GM23338 (cell line): ENCODE data around the gene RER1. TPM values are rescaled to one million over a fixed set of nuclear protein-coding genes. Genes with fewer than 3 reads are reported as not detected.

Source experiments
- ATAC-seq: fragments of 200-7000 bp; cut with Tn5 transposase; 3 replicates; pipeline ENCODE4 v1.9.1; 2020
- DNase-seq: peaks from one replicate; pipeline ENCODE4 v3.0.0-alpha.2; 2015; ENCODE audit warnings: low spot score
- H2AFZ ChIP-seq: fragments of 200-600 bp; sonication (generic); 2 replicates; pipeline ENCODE4 v1.8.0; 2016; ENCODE audit warnings: antibody characterized with exemption, mild to moderate bottlenecking, moderate library complexity
- H3F3A ChIP-seq: fragments of 200-600 bp; sonication (generic); replicated peaks from 2 replicates; pipeline ENCODE4 v1.8.0; 2017; ENCODE audit warnings: antibody characterized with exemption, mixed run types, low read depth
- H3K27ac ChIP-seq: fragments of 200-600 bp; sonication (generic); 2 replicates; pipeline ENCODE4 v1.6.1; 2016; ENCODE audit warnings: low read depth
- H3K27me3 ChIP-seq: fragments of 200-600 bp; sonication (generic); 2 replicates; pipeline ENCODE4 v1.8.0; 2016; ENCODE audit warnings: mild to moderate bottlenecking, mixed run types, moderate library complexity; ENCODE audit not compliant: insufficient read depth
- H3K36me3 ChIP-seq: fragments of 200-600 bp; sonication (generic); 2 replicates; pipeline ENCODE4 v1.8.0; 2016; ENCODE audit warnings: mild to moderate bottlenecking; ENCODE audit not compliant: insufficient read depth
- H3K4me1 ChIP-seq: fragments of 200-600 bp; sonication (generic); 2 replicates; pipeline ENCODE4 v1.8.0; 2016; ENCODE audit warnings: mild to moderate bottlenecking, moderate library complexity; ENCODE audit not compliant: insufficient read depth
- H3K4me2 ChIP-seq: fragments of 200-600 bp; sonication (generic); 2 replicates; pipeline ENCODE4 v1.7.1; 2017; ENCODE audit warnings: mixed run types
- H3K4me3 ChIP-seq: fragments of 200-600 bp; sonication (generic); 2 replicates; pipeline ENCODE4 v1.6.1; 2016; ENCODE audit warnings: mixed run types
- H3K79me2 ChIP-seq: fragments of 200-600 bp; sonication (generic); replicated peaks from 2 replicates; pipeline ENCODE4 v1.8.0; 2017; ENCODE audit warnings: mild to moderate bottlenecking; ENCODE audit not compliant: insufficient read depth
- H3K9me2 ChIP-seq: fragments of 200-600 bp; sonication (generic); 2 replicates; pipeline ENCODE4 v1.8.0; 2017; ENCODE audit not compliant: insufficient read depth
- H4K20me1 ChIP-seq: fragments of 200-600 bp; sonication (generic); replicated peaks from 2 replicates; pipeline ENCODE4 v1.8.0; 2017; ENCODE audit warnings: mild to moderate bottlenecking; ENCODE audit not compliant: insufficient read depth
- H3K27ac Mint-ChIP-seq: 2 replicates; pipeline ENCODE4 v1.8.0; 2020; ENCODE audit warnings: inconsistent platforms, mild to moderate bottlenecking, moderate library complexity, mixed read lengths
- H3K27me3 Mint-ChIP-seq: 3 replicates; pipeline ENCODE4 v1.8.0; 2022; ENCODE audit warnings: low read depth, mild to moderate bottlenecking, moderate library complexity, mixed read lengths, inconsistent platforms; ENCODE audit not compliant: insufficient read depth, poor library complexity
- H3K36me3 Mint-ChIP-seq: 3 replicates; pipeline ENCODE4 v1.8.0; 2021; ENCODE audit warnings: low read depth, mild to moderate bottlenecking, inconsistent platforms, moderate library complexity, mixed read lengths
- H3K4me1 Mint-ChIP-seq: 3 replicates; pipeline ENCODE4 v1.8.0; 2020; ENCODE audit warnings: mild to moderate bottlenecking, inconsistent platforms, mixed read lengths
- H3K4me3 Mint-ChIP-seq: 3 replicates; pipeline ENCODE4 v1.8.0; 2021; ENCODE audit warnings: moderate library complexity, mild to moderate bottlenecking, inconsistent platforms, mixed read lengths
- H3K9me3 Mint-ChIP-seq: 3 replicates; pipeline ENCODE4 v1.8.0; 2020; ENCODE audit warnings: moderate library complexity, mild to moderate bottlenecking, inconsistent platforms, mixed read lengths
- CREB1 ChIP-seq: fragments of 250-450 bp; sonication (Bioruptor Pico); IDR thresholded peaks from 2 replicates; pipeline ENCODE4 v1.5.0; 2020; ENCODE audit warnings: low read depth, mild to moderate bottlenecking, moderate library complexity
- CTCF ChIP-seq, 2 experiments: fragments of 200-600 bp in 1 of 2; sonication (generic) in 1 of 2; conservative IDR thresholded peaks; 2 replicates each; pipeline versions ENCODE4 v1.5.1 to v1.6.1; 2016 to 2017; ENCODE audit warnings: antibody characterized with exemption in 2 of 2, low read depth in 2 of 2, mild to moderate bottlenecking in 2 of 2, moderate library complexity in 1 of 2
- EZH2 ChIP-seq: fragments of 200-600 bp; sonication (generic); IDR thresholded peaks from one replicate; pipeline ENCODE4 v1.8.0; 2017; ENCODE audit warnings: antibody characterized with exemption, mild to moderate bottlenecking, low read depth; ENCODE audit not compliant: unreplicated experiment
- EZH2phosphoT487 ChIP-seq: fragments of 200-600 bp; sonication (generic); IDR thresholded peaks from one replicate; pipeline ENCODE4 v1.8.1; 2018; ENCODE audit warnings: antibody characterized with exemption; ENCODE audit not compliant: unreplicated experiment
- JUNB ChIP-seq: IDR thresholded peaks from one replicate; pipeline ENCODE4 v1.6.1; 2016; ENCODE audit warnings: antibody characterized with exemption; ENCODE audit not compliant: unreplicated experiment
- STAT1 ChIP-seq: IDR thresholded peaks from one replicate; pipeline ENCODE4 v1.6.1; 2016; ENCODE audit warnings: antibody characterized with exemption; ENCODE audit not compliant: unreplicated experiment
- ZNF331 ChIP-seq: fragments of 250-450 bp; sonication (Bioruptor Pico); IDR thresholded peaks from 2 replicates; pipeline ENCODE4 v1.5.0; 2020; ENCODE audit warnings: low read depth, mild to moderate bottlenecking, moderate library complexity
- ZNF462 ChIP-seq: fragments of 250-450 bp; sonication (Bioruptor Pico); IDR thresholded peaks from 2 replicates; pipeline ENCODE4 v1.5.0; 2020; ENCODE audit warnings: mild to moderate bottlenecking, moderate library complexity
- polyA plus RNA-seq: library from polyadenylated mRNA; unstranded; fragments of >200 nt; fragmentation: Nextera tagmentation; extraction: Ambion mirVana; gene quantifications from 2 replicates; pipeline ENCODE4 v1.2.1, GENCODE V29; 2016
- total RNA-seq: library from RNA; depleted of rRNA; stranded (reverse); fragments of >200 nt; shearing (Covaris generic); gene quantifications from 2 replicates; pipeline ENCODE4 v1.2.3, GENCODE V29; 2014

RER1 gene
- total and polyA plus RNA-seq, 2 experiments from 2014 or later, result 58.4 to 99.5 TPM

GRCh38 chr1:2343023-2343935 is 48.4 kb upstream of the RER1 start:
- Histone ChIP-seq H3K4me2 (no peak overlapping the region), H3K9me2 (no peaks in the 10 kb centered on the region), H3K79me2 (no peaks in the 10 kb centered on the region), H3K36me3 (no peaks in the 10 kb centered on the region), H4K20me1 (no peaks in the 10 kb centered on the region), H3K27ac (no peak overlapping the region), H3K27me3 (no peaks in the 10 kb centered on the region), H2AFZ (no peak overlapping the region), H3F3A (no peaks in the 10 kb centered on the region), H3K4me1 (no peaks in the 10 kb centered on the region), H3K4me3 (no peak overlapping the region)
- no peak for ATAC-seq
- no peak overlapping the region for H3K27ac Mint-ChIP-seq
- H3K27me3 Mint-ChIP-seq, result peaks cover 9% of the 10 kb centered on the region
- no peak overlapping the region for H3K4me3 Mint-ChIP-seq
- H3K4me1 Mint-ChIP-seq, result peaks cover 5% of the 10 kb centered on the region; the same call in 1 of the 3 replicates
- no peaks in the 10 kb centered on the region for H3K36me3 Mint-ChIP-seq
- H3K9me3 Mint-ChIP-seq, result no peaks in the 10 kb centered on the region; the same call in 2 of the 3 replicates
- no peak for DNase-seq
- TF ChIP-seq JUNB (no peak), CREB1 (no peak), ZNF331 (CRISPR knock-in tag) (no peak), CTCF (conservative IDR thresholded peaks at IDR 0.05; ENCODE audit: low read depth in 2 of 2) (no peak), STAT1 (no peak), ZNF462 (CRISPR knock-in tag) (no peak), EZH2phosphoT487 (no peak), EZH2 (no peak)
